Endodermal cell (in vitro differentiated cells): ENCODE data around the gene SCAPER. TPM values are rescaled to one million over a fixed set of nuclear protein-coding genes. Genes with fewer than 3 reads are reported as not detected.

Source experiments
- DNase-seq: peaks from one replicate; pipeline ENCODE4 v3.0.0-alpha.2; 2017
- H3K27ac ChIP-seq: 2 replicates; pipeline ENCODE4 v1.5.1; 2013; ENCODE audit warnings: mild to moderate bottlenecking, low read depth, low read length, moderate library complexity
- H3K27me3 ChIP-seq: 2 replicates; pipeline ENCODE4 v1.6.1; 2013; ENCODE audit warnings: mild to moderate bottlenecking, low read length, moderate library complexity; ENCODE audit not compliant: insufficient read depth, control insufficient read depth, poor library complexity, severe bottlenecking
- H3K36me3 ChIP-seq: 2 replicates; pipeline ENCODE4 v1.7.0; 2013; ENCODE audit warnings: mild to moderate bottlenecking, low read length, moderate library complexity; ENCODE audit not compliant: control insufficient read depth, insufficient read depth
- H3K4me1 ChIP-seq: one replicate; pipeline ENCODE4 v1.7.0; 2013; ENCODE audit warnings: low read length; ENCODE audit not compliant: control insufficient read depth, insufficient read depth
- H3K4me3 ChIP-seq: 2 replicates; pipeline ENCODE4 v1.5.1; 2013; ENCODE audit warnings: mild to moderate bottlenecking, low read length, moderate library complexity
- H3K9ac ChIP-seq: 2 replicates; pipeline ENCODE4 v1.6.1; 2013; ENCODE audit warnings: mild to moderate bottlenecking, low read length, moderate library complexity; ENCODE audit not compliant: poor library complexity, severe bottlenecking; ENCODE audit errors: extremely low read depth
- H3K9me3 ChIP-seq: 2 replicates; pipeline ENCODE4 v1.6.1; 2013; ENCODE audit warnings: mild to moderate bottlenecking, low read length, moderate library complexity; ENCODE audit not compliant: control insufficient read depth
- H3K27ac Mint-ChIP-seq: 2 replicates; pipeline ENCODE4 v1.8.0; 2020; ENCODE audit warnings: mixed read lengths
- H3K27me3 Mint-ChIP-seq: 2 replicates; pipeline ENCODE4 v1.8.0; 2021; ENCODE audit warnings: mild to moderate bottlenecking, mixed read lengths; ENCODE audit not compliant: insufficient read depth
- H3K36me3 Mint-ChIP-seq: 2 replicates; pipeline ENCODE4 v1.8.0; 2020; ENCODE audit warnings: low read depth, mixed read lengths
- H3K4me1 Mint-ChIP-seq: 2 replicates; pipeline ENCODE4 v1.8.0; 2020; ENCODE audit warnings: mixed read lengths
- H3K4me3 Mint-ChIP-seq: 2 replicates; pipeline ENCODE4 v1.8.0; 2020; ENCODE audit warnings: mild to moderate bottlenecking, moderate library complexity, mixed read lengths
- H3K9me3 Mint-ChIP-seq: 2 replicates; pipeline ENCODE4 v1.8.0; 2020; ENCODE audit warnings: mild to moderate bottlenecking, mixed read lengths
- WGBS, 2 experiments: methylation state at CpG; one replicate each; pipeline versions ENCODE4 v1.1.5 to v1.1.7; 2013; ENCODE audit warnings: missing lambda C conversion rate in 2 of 2, mixed read lengths in 1 of 2; ENCODE audit not compliant: insufficient coverage in 1 of 2, insufficient read length in 1 of 2; 5-methylcytosine and 5-hydroxymethylcytosine counted together
- total RNA-seq, 2 donors: library from RNA; stranded (reverse); fragmentation: NEBNext Ultra II Directional in 1 of 2; extraction: Animal tissue kit (Norgen Biotek cat#: 25700) in 1 of 2; gene quantifications; 2 replicates in 1 of 2; 3 replicates in 1 of 2; pipeline ENCODE4 v1.2.1, GENCODE V29; 2021
- TF ChIP-seq, protein P1 (sequence below): fragments of 200-600 bp; sonication (generic); conservative IDR thresholded peaks from 2 replicates; pipeline ENCODE4 v1.5.0; 2021; ENCODE audit warnings: antibody characterized with exemption, mild to moderate bottlenecking

The SCAPER gene
- total RNA-seq, 2 donors from 2014 or later = 8.9 to 12.2 TPM

GRCh38 chr15:76358453-76358852, 546.7 kb downstream of the SCAPER start:
- no peaks in the 10 kb centered on the region for H3K36me3 Mint-ChIP-seq
- TF ChIP-seq, protein P1, sequence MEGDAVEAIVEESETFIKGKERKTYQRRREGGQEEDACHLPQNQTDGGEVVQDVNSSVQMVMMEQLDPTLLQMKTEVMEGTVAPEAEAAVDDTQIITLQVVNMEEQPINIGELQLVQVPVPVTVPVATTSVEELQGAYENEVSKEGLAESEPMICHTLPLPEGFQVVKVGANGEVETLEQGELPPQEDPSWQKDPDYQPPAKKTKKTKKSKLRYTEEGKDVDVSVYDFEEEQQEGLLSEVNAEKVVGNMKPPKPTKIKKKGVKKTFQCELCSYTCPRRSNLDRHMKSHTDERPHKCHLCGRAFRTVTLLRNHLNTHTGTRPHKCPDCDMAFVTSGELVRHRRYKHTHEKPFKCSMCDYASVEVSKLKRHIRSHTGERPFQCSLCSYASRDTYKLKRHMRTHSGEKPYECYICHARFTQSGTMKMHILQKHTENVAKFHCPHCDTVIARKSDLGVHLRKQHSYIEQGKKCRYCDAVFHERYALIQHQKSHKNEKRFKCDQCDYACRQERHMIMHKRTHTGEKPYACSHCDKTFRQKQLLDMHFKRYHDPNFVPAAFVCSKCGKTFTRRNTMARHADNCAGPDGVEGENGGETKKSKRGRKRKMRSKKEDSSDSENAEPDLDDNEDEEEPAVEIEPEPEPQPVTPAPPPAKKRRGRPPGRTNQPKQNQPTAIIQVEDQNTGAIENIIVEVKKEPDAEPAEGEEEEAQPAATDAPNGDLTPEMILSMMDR = no peak
- no peak overlapping the region for H3K27ac Mint-ChIP-seq
- no peaks in the 10 kb centered on the region for H3K9me3 ChIP-seq
- no peaks in the 10 kb centered on the region for H3K9me3 Mint-ChIP-seq
- no peak overlapping the region for H3K27ac ChIP-seq
- peaks cover 11% of the 10 kb centered on the region for H3K27me3 Mint-ChIP-seq
- H3K9ac ChIP-seq = no peak overlapping the region
- no peak for DNase-seq
- no peak overlapping the region for H3K4me3 ChIP-seq
- peaks cover 22% of the 10 kb centered on the region for H3K4me1 Mint-ChIP-seq
- H3K27me3 ChIP-seq = peaks cover 8% of the 10 kb centered on the region
- H3K4me3 Mint-ChIP-seq = no peak overlapping the region
- no peaks in the 10 kb centered on the region for H3K36me3 ChIP-seq
- peaks cover 15% of the 10 kb centered on the region for H3K4me1 ChIP-seq
- WGBS, 2 experiments = 88 to 100% methylated on average over 3 of the region's 3 CpGs

DNA sequence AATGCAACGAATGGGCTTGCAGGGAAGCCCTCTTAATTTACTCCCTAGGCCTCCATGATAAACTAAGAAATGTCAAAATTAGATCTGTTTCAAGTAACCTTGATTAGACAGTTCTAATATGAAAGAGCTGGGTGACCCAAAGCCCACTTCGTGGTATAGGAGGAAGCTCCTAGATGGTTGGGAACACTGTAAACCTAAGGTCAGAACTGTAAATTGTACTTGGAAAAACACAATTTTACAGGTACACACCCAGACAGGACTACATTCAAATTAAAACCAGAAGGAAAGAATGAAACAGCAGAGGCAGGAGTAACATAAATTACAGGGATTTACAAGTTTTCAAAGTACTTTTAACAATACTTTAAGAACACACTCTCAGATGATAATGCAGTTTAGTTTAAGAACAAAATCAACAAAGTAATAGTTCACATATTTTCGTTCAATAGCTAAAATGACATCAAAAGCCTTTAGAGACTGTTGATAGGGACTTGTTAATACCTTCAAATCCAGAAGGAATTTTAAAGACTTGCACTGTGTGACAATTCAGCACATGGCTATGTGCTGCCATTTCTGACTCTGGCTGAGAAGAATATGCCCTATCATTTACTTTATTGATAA, 550.2 kb downstream of the SCAPER start:
- Histone ChIP-seq H3K4me3 (no peak overlapping the region), H3K27me3 (peaks cover 27% of the 10 kb centered on the region), H3K9ac (no peak overlapping the region), H3K27ac (no peak overlapping the region), H3K36me3 (no peaks in the 10 kb centered on the region), H3K9me3 (no peaks in the 10 kb centered on the region), H3K4me1 (peaks cover 15% of the 10 kb centered on the region)
- H3K4me1 Mint-ChIP-seq = peaks cover 22% of the 10 kb centered on the region
- WGBS, 2 experiments = 90 to 94% methylated on average over 2 to 3 of the region's 3 CpGs
- H3K27me3 Mint-ChIP-seq = peaks cover 26% of the 10 kb centered on the region
- DNase-seq = no peak
- TF ChIP-seq, protein P1 = no peak
- no peak overlapping the region for H3K4me3 Mint-ChIP-seq
- H3K27ac Mint-ChIP-seq = no peak overlapping the region
- no peaks in the 10 kb centered on the region for H3K9me3 Mint-ChIP-seq
- H3K36me3 Mint-ChIP-seq = no peaks in the 10 kb centered on the region

DNA sequence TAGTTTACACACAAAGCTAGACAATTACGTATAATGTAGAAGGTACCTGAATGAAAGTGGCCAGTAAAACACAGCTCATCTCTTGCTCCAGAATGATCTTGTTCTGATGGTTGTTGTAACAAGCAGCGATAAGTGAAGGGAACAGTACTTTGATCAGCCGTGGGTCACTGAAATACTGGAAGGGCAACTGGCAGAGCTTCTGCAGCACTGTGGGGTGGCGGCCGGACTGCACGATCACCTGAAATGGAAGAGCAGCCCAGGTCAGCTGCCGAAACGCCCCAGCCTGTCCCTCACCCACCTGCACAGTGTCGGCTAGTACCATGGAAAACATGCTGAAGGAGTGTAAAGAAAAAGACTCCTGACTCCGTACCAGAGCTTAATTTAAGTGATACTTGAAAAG, 551.2 kb downstream of the SCAPER start:
- Histone ChIP-seq H3K9me3 (no peaks in the 10 kb centered on the region), H3K4me3 (no peak overlapping the region), H3K27ac (no peak overlapping the region), H3K27me3 (peaks cover 38% of the 10 kb centered on the region), H3K36me3 (no peaks in the 10 kb centered on the region), H3K9ac (no peak overlapping the region), H3K4me1 (peaks cover 15% of the 10 kb centered on the region)
- no peak overlapping the region for H3K4me3 Mint-ChIP-seq
- DNase-seq = no peak
- H3K27me3 Mint-ChIP-seq = peaks cover 37% of the 10 kb centered on the region
- H3K36me3 Mint-ChIP-seq = no peaks in the 10 kb centered on the region
- TF ChIP-seq, protein P1 = no peak
- H3K4me1 Mint-ChIP-seq = peaks cover 22% of the 10 kb centered on the region
- WGBS, 2 experiments = 90 to 100% methylated on average over 3 to 10 of the region's 10 CpGs
- no peak overlapping the region for H3K27ac Mint-ChIP-seq
- no peaks in the 10 kb centered on the region for H3K9me3 Mint-ChIP-seq
